ENCODE measurements around the gene SLC38A4. TPM values are rescaled to one million over a fixed set of nuclear protein-coding genes. Genes with fewer than 3 reads are reported as not detected.

SLC38A4 gene
- total RNA-seq, 1 experiment from 2014 or later = 20.1 TPM

DNA sequence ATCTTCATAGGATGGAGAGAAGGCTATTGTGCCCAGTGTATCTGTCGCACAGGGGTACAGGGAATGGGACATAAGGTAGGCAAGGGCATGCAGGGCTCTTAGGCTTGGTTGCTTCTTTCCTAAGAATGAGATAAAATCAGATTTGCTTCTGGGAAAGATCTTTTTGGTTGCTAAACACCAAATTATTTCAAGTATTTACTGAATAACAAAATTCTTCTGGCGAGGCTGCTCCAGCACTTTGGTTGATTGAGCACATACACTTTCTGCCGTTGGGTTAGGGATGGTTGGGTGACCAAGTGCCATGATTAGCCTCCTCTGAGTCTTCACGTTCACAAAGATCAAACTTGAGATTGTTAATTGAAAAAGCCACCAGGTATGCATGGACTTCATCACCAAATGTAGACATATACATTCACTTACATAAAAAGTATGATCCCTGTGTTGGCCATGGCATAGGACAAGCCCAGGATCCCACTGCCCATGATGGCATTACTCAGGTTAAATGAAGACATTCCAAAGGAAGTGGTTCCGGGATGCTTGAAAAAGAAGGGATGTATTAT, 38.2 kb downstream of the SLC38A4 start:
- TF ChIP-seq, protein P1, sequence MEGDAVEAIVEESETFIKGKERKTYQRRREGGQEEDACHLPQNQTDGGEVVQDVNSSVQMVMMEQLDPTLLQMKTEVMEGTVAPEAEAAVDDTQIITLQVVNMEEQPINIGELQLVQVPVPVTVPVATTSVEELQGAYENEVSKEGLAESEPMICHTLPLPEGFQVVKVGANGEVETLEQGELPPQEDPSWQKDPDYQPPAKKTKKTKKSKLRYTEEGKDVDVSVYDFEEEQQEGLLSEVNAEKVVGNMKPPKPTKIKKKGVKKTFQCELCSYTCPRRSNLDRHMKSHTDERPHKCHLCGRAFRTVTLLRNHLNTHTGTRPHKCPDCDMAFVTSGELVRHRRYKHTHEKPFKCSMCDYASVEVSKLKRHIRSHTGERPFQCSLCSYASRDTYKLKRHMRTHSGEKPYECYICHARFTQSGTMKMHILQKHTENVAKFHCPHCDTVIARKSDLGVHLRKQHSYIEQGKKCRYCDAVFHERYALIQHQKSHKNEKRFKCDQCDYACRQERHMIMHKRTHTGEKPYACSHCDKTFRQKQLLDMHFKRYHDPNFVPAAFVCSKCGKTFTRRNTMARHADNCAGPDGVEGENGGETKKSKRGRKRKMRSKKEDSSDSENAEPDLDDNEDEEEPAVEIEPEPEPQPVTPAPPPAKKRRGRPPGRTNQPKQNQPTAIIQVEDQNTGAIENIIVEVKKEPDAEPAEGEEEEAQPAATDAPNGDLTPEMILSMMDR (IDR thresholded peaks at IDR 0.05; ENCODE audit: insufficient read depth in 1 of 2, low read depth in 1 of 2, low read length in 1 of 2, severe bottlenecking in 1 of 2, unreplicated experiment in 1 of 2) = no peak
- ChIA-PET CTCF (no interaction called here), POLR2A (no interaction called here)
- Mint-ChIP-seq H3K36me3 (ENCODE audit: insufficient read depth, unreplicated experiment) (no peaks in the 10 kb centered on the region), H3K27ac (ENCODE audit: unreplicated experiment) (no peak overlapping the region), H3K9me3 (ENCODE audit: unreplicated experiment) (peaks cover 10% of the 10 kb centered on the region), H3K27me3 (ENCODE audit: insufficient read depth, unreplicated experiment) (no peaks in the 10 kb centered on the region), H3K4me3 (ENCODE audit: unreplicated experiment) (no peak overlapping the region), H3K4me1 (ENCODE audit: low read depth, unreplicated experiment) (peaks cover 16% of the 10 kb centered on the region)
- intact Hi-C loops (cut with micrococcal nuclease; ENCODE audit: unreplicated experiment) = no loop called here
- 0 out of 2 replicates have a peak, but pooled peaks cover 2% of the 10 kb centered on the region for H3K9me3 ChIP-seq
- H3K36me3 ChIP-seq (ENCODE audit: control insufficient read depth, insufficient read depth, low read length) = no peaks in the 10 kb centered on the region
- BruUV-seq (replicated peaks) = no TSS peak
- no peak for DNase-seq
- H3K27me3 ChIP-seq (replicated peaks; ENCODE audit: control insufficient read depth, insufficient read depth, low read length) = no peaks in the 10 kb centered on the region
- H3K4me3 ChIP-seq (ENCODE audit: low read depth, low read length) = no peak overlapping the region
- H3K4me1 ChIP-seq = peaks cover 20% of the 10 kb centered on the region

DNA sequence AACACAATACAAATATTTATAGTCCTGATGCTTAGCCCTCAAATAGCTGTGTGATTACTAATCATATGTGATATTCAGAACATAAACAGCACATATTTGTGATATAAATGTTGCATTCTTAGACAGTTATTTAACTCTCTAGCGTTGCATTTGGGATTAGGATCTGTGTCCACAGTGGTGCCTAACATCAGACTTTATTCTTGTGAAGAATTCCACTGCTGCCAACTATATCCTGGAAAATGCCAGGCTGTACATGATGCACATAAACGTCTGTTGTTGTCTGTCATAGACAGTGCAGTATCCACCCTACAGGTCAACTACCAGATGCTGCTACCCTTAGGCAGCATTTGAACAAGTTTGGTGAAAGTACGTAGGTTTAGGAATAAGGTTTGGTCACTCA, 39.0 kb downstream of the SLC38A4 start:
- intact Hi-C loops (cut with micrococcal nuclease; ENCODE audit: unreplicated experiment) = no loop called here
- Mint-ChIP-seq H3K27me3 (ENCODE audit: insufficient read depth, unreplicated experiment) (no peaks in the 10 kb centered on the region), H3K4me1 (ENCODE audit: low read depth, unreplicated experiment) (peaks cover 16% of the 10 kb centered on the region), H3K36me3 (ENCODE audit: insufficient read depth, unreplicated experiment) (no peaks in the 10 kb centered on the region), H3K9me3 (ENCODE audit: unreplicated experiment) (peaks cover 6% of the 10 kb centered on the region), H3K27ac (ENCODE audit: unreplicated experiment) (no peak overlapping the region), H3K4me3 (ENCODE audit: unreplicated experiment) (no peak overlapping the region)
- DNase-seq = no peak
- no peak overlapping the region for H3K4me3 ChIP-seq (ENCODE audit: low read depth, low read length)
- ChIA-PET CTCF (no interaction called here), POLR2A (no interaction called here)
- no peaks in the 10 kb centered on the region for H3K36me3 ChIP-seq (ENCODE audit: control insufficient read depth, insufficient read depth, low read length)
- BruUV-seq (replicated peaks) = no TSS peak
- 0 out of 2 replicates have a peak, but pooled peaks cover 2% of the 10 kb centered on the region for H3K9me3 ChIP-seq
- peaks cover 20% of the 10 kb centered on the region for H3K4me1 ChIP-seq
- TF ChIP-seq, protein P1 (IDR thresholded peaks at IDR 0.05; ENCODE audit: insufficient read depth in 1 of 2, low read depth in 1 of 2, low read length in 1 of 2, severe bottlenecking in 1 of 2, unreplicated experiment in 1 of 2) = no peak
- H3K27me3 ChIP-seq (replicated peaks; ENCODE audit: control insufficient read depth, insufficient read depth, low read length) = no peaks in the 10 kb centered on the region

DNA sequence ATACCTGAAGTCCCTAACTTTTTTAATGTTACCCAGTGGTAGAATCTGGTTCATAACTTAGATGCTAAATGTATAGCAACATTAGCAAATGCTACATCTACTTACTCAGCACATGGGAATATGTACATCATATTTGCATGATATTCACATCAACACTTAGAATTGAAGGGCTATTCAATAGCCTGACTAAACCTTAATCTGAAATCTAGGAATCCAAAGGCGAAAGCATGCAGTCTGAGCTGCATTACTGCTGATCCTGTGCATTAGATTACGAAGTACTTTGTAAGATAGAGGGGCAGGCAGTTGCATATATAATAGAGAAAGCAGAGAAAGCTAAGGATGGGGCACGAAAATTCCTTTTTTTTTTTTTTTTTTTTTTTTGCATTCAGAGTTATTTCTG, 40.4 kb downstream of the SLC38A4 start:
- TF ChIP-seq, protein P1 (IDR thresholded peaks at IDR 0.05; ENCODE audit: insufficient read depth in 1 of 2, low read depth in 1 of 2, low read length in 1 of 2, severe bottlenecking in 1 of 2, unreplicated experiment in 1 of 2) = no peak
- H3K27me3 ChIP-seq (replicated peaks; ENCODE audit: control insufficient read depth, insufficient read depth, low read length) = no peaks in the 10 kb centered on the region
- DNase-seq = no peak
- Mint-ChIP-seq H3K27me3 (ENCODE audit: insufficient read depth, unreplicated experiment) (no peaks in the 10 kb centered on the region), H3K9me3 (ENCODE audit: unreplicated experiment) (no peaks in the 10 kb centered on the region), H3K36me3 (ENCODE audit: insufficient read depth, unreplicated experiment) (no peaks in the 10 kb centered on the region), H3K27ac (ENCODE audit: unreplicated experiment) (no peak overlapping the region), H3K4me3 (ENCODE audit: unreplicated experiment) (no peak overlapping the region), H3K4me1 (ENCODE audit: low read depth, unreplicated experiment) (peaks cover 16% of the 10 kb centered on the region)
- 0 out of 2 replicates have a peak, but pooled peaks cover 2% of the 10 kb centered on the region for H3K9me3 ChIP-seq
- ChIA-PET POLR2A (no interaction called here), CTCF (no interaction called here)
- intact Hi-C loops (cut with micrococcal nuclease; ENCODE audit: unreplicated experiment) = no loop called here
- peaks cover 20% of the 10 kb centered on the region for H3K4me1 ChIP-seq
- no peaks in the 10 kb centered on the region for H3K36me3 ChIP-seq (ENCODE audit: control insufficient read depth, insufficient read depth, low read length)
- BruUV-seq (replicated peaks) = no TSS peak
- no peak overlapping the region for H3K4me3 ChIP-seq (ENCODE audit: low read depth, low read length)

Data from Caco-2 (cell line).